Ureter (tissue), 1 donor: ENCODE results near the gene C21orf58. TPM values are rescaled to one million over a fixed set of nuclear protein-coding genes. Genes with fewer than 3 reads are reported as not detected.

Source experiments
- DNase-seq: peaks from one replicate; pipeline ENCODE4 v3.0.0-alpha.2; 2020; ENCODE audit warnings: low spot score
- total RNA-seq: library from RNA; stranded (reverse); gene quantifications from one replicate; pipeline ENCODE4 v1.2.4, GENCODE V29; 2023
- donor health status: DM: yes; HTN: yes; CAD: no.

C21orf58 gene
- total RNA-seq, 1 donor from 2014 or later: 2.2 TPM

GRCh38 chr21:46354046-46354445, 30.4 kb upstream of the C21orf58 start:
- DNase-seq: no peak

- no peak for DNase-seq
Measured at GRCh38 chr21:46352913-46353312, 29.2 kb upstream of the C21orf58 start.

GRCh38 chr21:46352164-46352515, 28.5 kb upstream of the C21orf58 start:
- no peak for DNase-seq

GRCh38 chr21:46351476-46352163, 27.9 kb upstream of the C21orf58 start:
- no peak for DNase-seq

GRCh38 chr21:46350981-46351380, 27.3 kb upstream of the C21orf58 start:
- DNase-seq: no peak

GRCh38 chr21:46350571-46350970, 26.9 kb upstream of the C21orf58 start:
- no peak for DNase-seq

- DNase-seq: no peak
Measured at GRCh38 chr21:46349134-46349760, 25.6 kb upstream of the C21orf58 start.

- DNase-seq: no peak
Measured at GRCh38 chr21:46347791-46348381, 24.2 kb upstream of the C21orf58 start.

GRCh38 chr21:46347203-46347550, 23.5 kb upstream of the C21orf58 start:
- no peak for DNase-seq

GRCh38 chr21:46346296-46347202, 22.9 kb upstream of the C21orf58 start:
- no peak for DNase-seq

GRCh38 chr21:46345861-46346260, 22.2 kb upstream of the C21orf58 start:
- no peak for DNase-seq

GRCh38 chr21:46344219-46344915, 20.7 kb upstream of the C21orf58 start:
- no peak for DNase-seq

GRCh38 chr21:46340998-46341397, 17.3 kb upstream of the C21orf58 start:
- DNase-seq: no peak

GRCh38 chr21:46336603-46337002, 12.9 kb upstream of the C21orf58 start:
- no peak for DNase-seq

GRCh38 chr21:46334351-46335140, 10.9 kb upstream of the C21orf58 start:
- DNase-seq: no peak

GRCh38 chr21:46329796-46330195, 6.1 kb upstream of the C21orf58 start:
- DNase-seq: no peak

- no peak for DNase-seq
Measured at GRCh38 chr21:46328151-46328550, 4.5 kb upstream of the C21orf58 start.

- DNase-seq: no peak
Measured at GRCh38 chr21:46327711-46328110, 4.0 kb upstream of the C21orf58 start.

- no peak for DNase-seq
Measured at GRCh38 chr21:46326110-46326703, 2.5 kb upstream of the C21orf58 start.

- DNase-seq: peak; percentile 64
Measured at GRCh38 chr21:46325073-46325912, 1.6 kb upstream of the C21orf58 start.
